GM21360 (cell line): ENCODE results near the gene GFOD2.
"Not testable (repeated sequence)": the region's sequence is repeated elsewhere in the genome, so short reads cannot be mapped to it uniquely, and the experiment has no call there.

Experiments used
- ATAC-seq: cut with Tn5 transposase; IDR thresholded peaks from one replicate; pipeline ENCODE4 v1.9.1; 2021; ENCODE audit warnings: mild to moderate bottlenecking, moderate library complexity; ENCODE audit not compliant: unreplicated experiment

GFOD2 gene

GRCh38 chr16:67707210-67707609 lies 11.9 kb downstream of the GFOD2 start:
- no peak for ATAC-seq

DNA sequence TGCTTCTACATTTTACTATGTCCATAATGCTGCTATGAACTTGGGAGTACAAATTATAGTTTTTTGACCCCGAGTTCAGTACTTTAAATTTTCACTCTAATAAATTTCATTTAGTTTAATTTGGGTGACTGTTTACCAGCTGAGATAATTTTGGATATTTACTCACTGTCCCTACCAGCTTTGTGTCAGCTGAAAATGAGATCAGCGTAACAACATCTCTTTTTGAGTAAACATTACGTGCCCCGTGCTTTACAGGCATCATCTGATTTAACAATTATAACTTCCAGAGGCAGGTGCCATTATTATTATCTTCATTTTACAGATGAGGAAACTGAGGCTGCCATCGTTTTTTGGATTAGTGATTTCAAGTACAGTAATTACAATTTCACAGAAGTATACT lies 15.0 kb downstream of the GFOD2 start:
- no peak for ATAC-seq

DNA sequence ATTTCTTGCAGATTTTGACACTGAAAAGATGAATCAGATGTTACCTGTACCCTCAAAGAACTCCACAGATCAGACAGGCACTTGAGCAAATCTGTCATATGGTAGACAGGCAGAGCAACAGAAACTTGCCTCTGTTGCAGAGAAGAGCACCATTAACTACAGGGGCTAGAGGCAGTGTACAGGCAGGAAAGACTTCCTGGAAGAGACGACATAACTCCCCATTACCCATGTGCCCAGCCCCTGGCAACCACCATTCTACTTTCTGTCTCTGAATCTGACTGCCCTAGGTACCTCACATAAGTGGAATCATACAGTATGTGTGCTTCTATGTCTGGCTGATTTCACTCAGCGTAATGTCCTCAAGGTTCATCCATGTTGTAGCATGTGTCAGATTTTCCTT lies 15.5 kb downstream of the GFOD2 start:
- ATAC-seq = no peak

- ATAC-seq = no peak
Observed at GRCh38 chr16:67702130-67702529, 17.0 kb downstream of the GFOD2 start.

GRCh38 chr16:67701420-67701819 lies 17.7 kb downstream of the GFOD2 start:
- ATAC-seq = no peak

DNA sequence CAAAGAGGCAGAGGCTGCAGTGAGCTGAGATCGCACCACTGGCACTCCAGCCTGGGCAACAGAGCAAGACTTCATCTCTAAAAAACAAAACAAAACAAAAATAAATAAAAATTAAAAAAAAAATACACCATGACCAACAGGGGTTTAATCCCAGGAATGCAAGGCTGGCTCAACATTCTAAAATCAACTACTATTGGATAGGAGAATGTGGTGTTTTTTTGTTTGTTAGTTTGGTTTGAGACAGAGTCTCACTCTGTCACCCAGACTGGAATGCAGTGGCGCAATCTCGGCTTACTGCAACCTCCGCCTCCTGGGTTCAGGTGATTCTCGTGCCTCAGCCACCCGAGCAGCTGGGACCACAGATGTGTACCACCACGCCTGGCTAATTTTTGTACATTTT lies 19.9 kb downstream of the GFOD2 start:
- no peak for ATAC-seq

DNA sequence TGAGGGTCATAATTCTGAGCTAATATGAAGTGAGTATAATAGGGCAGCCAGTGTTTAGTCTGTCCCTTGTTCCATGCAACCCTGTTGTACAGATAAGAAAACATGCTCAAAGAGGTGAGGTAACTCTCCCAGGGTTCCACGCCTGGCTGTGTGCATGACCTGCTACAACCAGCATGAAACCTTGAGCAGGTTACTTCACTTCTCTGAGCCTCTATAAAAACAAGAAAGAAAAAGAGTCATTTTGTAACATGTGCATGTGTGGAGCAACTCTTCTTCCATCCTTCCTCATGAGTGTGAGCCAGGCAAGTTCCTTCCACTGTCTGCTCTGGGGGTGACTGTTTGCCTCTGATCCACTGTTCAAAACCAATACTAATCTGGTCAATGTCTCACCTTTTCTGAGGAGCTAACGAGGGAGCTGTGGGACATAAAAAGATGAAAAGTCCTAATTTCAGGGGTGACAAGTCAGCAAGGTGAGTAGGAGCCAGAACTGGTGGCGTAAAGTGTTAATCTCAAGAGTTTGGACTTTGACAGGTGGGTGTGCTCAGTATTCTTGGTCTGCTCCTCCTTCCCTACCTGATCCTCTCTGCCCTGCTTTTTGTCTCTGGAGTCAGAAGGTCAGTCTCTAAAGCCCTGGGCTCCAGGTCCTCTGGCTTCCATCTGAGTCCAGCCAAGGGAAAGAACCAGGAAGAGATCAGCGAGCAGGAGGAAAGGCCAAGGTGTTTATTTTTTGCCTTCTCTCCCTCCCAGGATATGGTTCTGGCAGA lies 21.5 kb downstream of the GFOD2 start:
- no peak for ATAC-seq

DNA sequence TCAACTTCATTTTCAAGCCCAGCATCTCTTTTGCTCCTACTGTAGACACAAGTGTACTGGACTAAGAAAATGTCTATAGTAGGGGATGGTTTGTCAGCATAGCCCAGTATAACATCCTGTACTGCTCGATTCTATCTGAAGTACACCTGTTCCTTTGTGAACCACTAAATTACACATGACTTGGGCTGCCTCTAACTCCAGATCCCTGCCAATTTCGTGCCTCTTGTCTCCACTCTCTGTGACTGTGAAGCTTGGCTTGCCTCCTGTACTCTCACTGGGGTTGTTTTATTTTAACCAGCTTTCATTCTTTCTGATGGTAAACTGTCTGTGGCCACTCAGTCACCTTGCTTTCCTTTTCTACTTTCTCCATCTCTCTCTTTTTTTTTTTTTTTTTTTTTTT lies 24.5 kb downstream of the GFOD2 start:
- ATAC-seq = no peak

GRCh38 chr16:67693517-67694285 lies 25.4 kb downstream of the GFOD2 start:
- ATAC-seq = not testable (repeated sequence)

DNA sequence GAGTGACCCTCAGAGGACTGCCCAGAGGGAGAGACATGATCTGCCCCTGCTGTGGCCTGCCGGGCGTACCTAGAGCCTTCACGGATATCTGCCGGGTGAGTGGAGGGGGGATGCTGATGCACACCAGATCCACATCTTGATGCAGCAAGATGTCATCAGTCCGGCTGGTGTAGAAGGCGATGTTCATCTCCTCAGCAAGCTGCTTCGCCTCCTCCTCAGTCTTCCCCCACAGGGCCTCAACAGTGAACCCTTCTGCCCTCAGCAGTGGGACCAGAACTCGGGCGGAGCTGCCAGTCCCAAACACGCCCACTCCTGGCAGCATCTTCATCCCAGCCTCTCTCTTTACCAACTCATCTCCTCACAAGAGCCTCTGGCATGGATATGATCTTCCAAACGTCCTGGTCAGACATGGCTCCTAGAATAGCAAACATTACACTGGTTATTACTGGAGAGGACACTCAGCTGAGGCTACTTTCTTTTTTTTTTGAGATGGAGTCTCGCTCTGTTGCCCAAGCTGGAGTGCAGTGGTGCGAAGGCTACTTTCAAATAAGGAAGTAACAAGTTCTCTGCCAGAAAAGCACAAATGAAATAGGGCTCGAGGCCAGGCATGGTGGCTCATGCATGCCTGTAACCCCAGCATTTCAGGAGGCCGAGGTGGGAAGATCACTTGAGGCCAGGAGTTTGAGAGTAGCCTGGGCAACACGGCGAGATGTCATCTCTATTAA lies 33.6 kb downstream of the GFOD2 start:
- no peak for ATAC-seq

- ATAC-seq = no peak
Observed at GRCh38 chr16:67683767-67684166, 35.3 kb downstream of the GFOD2 start.

GRCh38 chr16:67679935-67680897 lies 38.9 kb downstream of the GFOD2 start:
- ATAC-seq = no peak

DNA sequence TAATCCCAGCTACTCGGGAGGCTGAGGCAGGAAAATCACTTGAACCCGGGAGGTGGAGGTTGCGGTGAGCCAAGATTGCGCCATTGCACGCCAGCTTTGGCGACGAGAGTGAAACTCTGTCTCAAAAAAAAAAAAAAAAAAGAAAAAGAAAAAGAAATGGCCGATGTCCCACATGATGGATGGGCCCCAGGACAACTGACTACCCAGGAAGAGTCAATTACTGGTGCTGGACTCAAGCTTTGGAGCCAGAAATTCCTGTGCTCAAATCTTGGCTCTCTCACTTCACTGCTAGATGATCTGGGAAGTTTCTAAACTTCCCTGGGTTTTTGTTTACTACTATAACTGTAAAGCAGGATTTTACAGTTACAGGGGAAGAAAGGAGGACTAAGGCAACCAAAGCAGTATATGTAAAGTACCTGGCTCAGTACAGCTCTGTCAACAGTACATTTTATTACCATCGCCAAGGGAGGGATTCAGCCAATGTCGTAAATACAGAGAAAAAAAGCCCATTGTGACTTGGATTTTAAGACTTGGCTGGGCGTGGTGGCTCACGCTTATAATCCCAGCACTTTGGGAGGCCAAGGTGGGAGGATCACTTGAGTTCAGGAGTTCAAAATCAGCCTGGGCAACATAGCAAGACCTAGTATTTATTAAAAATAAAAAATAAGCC lies 40.6 kb downstream of the GFOD2 start:
- no peak for ATAC-seq

- ATAC-seq = no peak
Observed at GRCh38 chr16:67677712-67678111, 41.4 kb downstream of the GFOD2 start.

- ATAC-seq = no peak
Observed at GRCh38 chr16:67676939-67677338, 42.2 kb downstream of the GFOD2 start.

DNA sequence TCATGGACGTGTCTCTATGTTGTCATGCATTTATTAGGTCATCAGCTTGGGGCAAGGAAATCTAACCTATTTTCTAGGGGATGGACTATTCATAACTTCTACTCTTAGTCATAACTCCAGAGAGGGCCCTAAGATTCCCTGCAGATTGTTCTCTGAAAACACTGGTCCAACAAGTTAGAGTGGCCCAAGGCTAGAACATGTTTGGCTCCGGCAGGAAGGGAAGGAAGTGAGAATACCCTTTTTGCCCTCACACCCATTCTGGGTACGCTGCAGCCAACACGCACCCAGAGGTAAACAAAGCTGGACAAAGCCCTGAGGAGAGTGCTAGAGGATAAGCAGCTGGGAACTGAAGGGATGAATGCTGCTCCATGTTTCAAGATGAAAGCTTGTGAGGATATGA lies 42.6 kb downstream of the GFOD2 start:
- no peak for ATAC-seq

DNA sequence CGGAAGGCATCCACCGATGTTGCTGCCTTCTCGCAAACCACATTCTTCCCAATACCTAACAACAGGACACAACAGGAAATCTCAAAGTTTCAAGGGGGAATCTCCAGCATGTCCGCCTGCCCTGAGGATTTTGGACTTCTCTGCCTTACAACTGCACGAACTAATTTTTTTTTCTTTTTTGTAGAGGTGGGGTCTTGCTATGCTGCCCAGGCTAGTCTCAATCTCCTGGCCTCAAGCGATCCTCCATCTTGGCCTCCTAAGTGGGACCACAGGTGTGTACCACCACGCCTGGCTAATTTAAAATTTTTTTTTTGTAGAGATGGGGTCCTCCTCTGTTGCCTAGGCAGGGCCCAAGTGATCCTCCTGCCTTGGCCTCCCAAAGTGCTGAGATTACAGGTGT lies 43.1 kb downstream of the GFOD2 start:
- no peak for ATAC-seq

DNA sequence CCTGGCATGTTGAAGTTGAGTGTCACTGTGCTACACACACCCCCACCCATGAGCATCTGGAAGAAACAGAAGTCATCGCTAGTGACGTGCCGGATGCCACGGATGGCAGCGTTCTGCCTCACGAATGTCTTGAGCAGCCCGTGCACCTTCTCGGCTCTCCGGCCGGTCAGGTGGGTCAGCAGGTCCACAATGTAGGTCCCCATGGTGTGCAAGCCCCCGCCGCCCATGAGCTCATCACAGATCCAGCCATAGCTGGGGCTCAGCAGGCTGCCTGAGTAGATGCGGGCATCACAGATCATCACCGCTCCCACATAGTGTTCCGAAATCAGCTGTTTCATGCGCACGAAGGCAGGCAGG lies 43.6 kb downstream of the GFOD2 start:
- ATAC-seq = no peak

DNA sequence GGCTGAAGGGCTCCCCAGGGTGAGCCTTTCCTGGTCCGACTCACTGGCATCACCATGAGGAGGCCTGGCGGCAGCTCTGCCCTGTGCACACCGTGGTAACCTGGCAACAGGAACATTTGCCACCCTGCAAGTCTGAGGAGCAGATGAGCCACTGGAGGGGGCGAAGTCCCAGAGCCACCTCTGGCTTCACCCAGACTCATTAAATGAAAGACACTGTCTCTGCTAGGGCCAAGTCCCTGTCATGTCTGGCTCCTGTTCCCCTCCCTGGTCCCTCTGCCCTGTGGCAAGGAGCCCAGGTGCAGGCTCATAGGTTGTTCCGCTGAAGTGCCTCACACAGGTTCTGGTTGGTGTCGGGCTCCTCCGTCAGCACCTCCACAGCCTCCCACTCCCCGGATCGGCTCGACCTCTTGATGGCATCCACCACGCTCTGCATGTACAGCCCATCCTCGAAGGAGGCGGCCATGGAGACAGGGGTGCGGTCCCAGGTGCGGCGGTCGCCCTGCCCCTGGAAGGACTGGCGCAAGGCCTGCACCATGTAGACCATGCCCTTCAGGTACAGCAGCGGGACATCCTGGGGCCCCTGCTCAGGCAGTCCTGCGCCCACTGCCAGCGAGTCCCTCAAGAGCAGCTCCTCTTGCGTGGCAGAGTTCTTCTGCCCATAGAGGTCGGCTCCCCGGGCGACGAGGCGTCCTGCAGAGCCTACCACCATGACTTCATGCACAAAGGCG lies 44.1 kb downstream of the GFOD2 start:
- no peak for ATAC-seq
